ENCODE measurements around the gene GALNT18. TPM values are rescaled to one million over a fixed set of nuclear protein-coding genes. Genes with fewer than 3 reads are reported as not detected.

The GALNT18 gene
- total and polyA plus RNA-seq, 2 of the 4 experiments (the other 2 are of a cell fraction): 9.5 to 11.3 TPM

GRCh38 chr11:11558396-11558795 is 63.4 kb downstream of the GALNT18 start:
- H2BK15ac ChIP-seq (ENCODE audit: low read depth, low read length): no peak overlapping the region
- H3K56ac ChIP-seq (ENCODE audit: extremely low read depth, insufficient read depth, low read length): no peak overlapping the region
- ATAC-seq (ENCODE audit: low read depth): no peak
- no peaks in the 10 kb centered on the region for H3K4me1 ChIP-seq (ENCODE audit: control insufficient read depth, insufficient read depth, low read length)
- no peak overlapping the region for H3K23ac ChIP-seq (ENCODE audit: low read depth, low read length)
- no peak overlapping the region for H2BK120ac ChIP-seq (ENCODE audit: low read depth, low read length)
- peaks cover 6% of the 10 kb centered on the region; the same call in 1 of the 2 replicates for H3K27me3 ChIP-seq (ENCODE audit: control insufficient read depth, insufficient read depth, low read length)
- in situ Hi-C loops (cut with MboI; ENCODE audit: low sequenced_read_pairs): no loop called here
- BruUV-seq (replicated peaks): no TSS peak
- ChIA-PET POLR2A (ENCODE audit: unreplicated experiment) (no interaction called here), CTCF (no interaction called here)
- no peak overlapping the region for H3K18ac ChIP-seq (ENCODE audit: low read depth, low read length)
- H3K4ac ChIP-seq (ENCODE audit: low read depth, low read length): no peak overlapping the region
- no peaks in the 10 kb centered on the region; a peak in 1 of 4 replicates for H3K79me1 ChIP-seq (ENCODE audit: low read depth in 1 of 2, low read length in 2 of 2)
- no peak overlapping the region for H3K14ac ChIP-seq (replicated peaks; ENCODE audit: low read depth, low read length)
- intact Hi-C loops (cut with micrococcal nuclease): no loop called here
- H4K91ac ChIP-seq (ENCODE audit: insufficient read depth, low read depth, low read length): no peak overlapping the region
- no peaks in the 10 kb centered on the region for H3K9me1 ChIP-seq (ENCODE audit: insufficient read depth, low read length)
- dilution Hi-C loops (cut with HindIII; ENCODE audit: low sequenced_read_pairs, unreplicated experiment): no loop called here
- H3K4me2 ChIP-seq (ENCODE audit: low read depth, low read length): no peak overlapping the region
- H2AK9ac ChIP-seq (replicated peaks; ENCODE audit: low read depth, low read length, poor library complexity): no peak overlapping the region
- no peak overlapping the region for H3K9ac ChIP-seq (ENCODE audit: low read depth, low read length)
- H2AFZ ChIP-seq (replicated peaks; ENCODE audit: low read length, poor library complexity): no peak overlapping the region
- no peak overlapping the region for H2BK5ac ChIP-seq (ENCODE audit: low read depth, low read length, poor library complexity, severe bottlenecking)
- no peak overlapping the region for H2AK5ac ChIP-seq (ENCODE audit: low read depth, low read length)
- H4K20me1 ChIP-seq (ENCODE audit: insufficient read depth, low read length): no peaks in the 10 kb centered on the region; the same call in 1 of the 2 replicates
- no peaks in the 10 kb centered on the region for H3K36me3 ChIP-seq (ENCODE audit: control insufficient read depth, insufficient read depth, low read length)
- no peaks in the 10 kb centered on the region for H3K9me3 ChIP-seq (ENCODE audit: control insufficient read depth, insufficient read depth, low read length)
- no peak overlapping the region for H2BK20ac ChIP-seq (ENCODE audit: low read depth, low read length)
- TF ChIP-seq CHD1 (IDR thresholded peaks at IDR 0.05; ENCODE audit: low read depth, low read length): no peak
- no peak for TF ChIP-seq MAZ (IDR thresholded peaks at IDR 0.05; ENCODE audit: borderline replicate concordance, low read depth, low read length)
- no peak for TF ChIP-seq NFE2L2 (IDR thresholded peaks at IDR 0.05; ENCODE audit: low read depth, low read length)
- TF ChIP-seq USF2 (IDR thresholded peaks at IDR 0.05; ENCODE audit: low read depth, low read length): no peak
- no peak for TF ChIP-seq CTCF (conservative IDR thresholded peaks at IDR 0.05; ENCODE audit: low read depth, low read length)
- TF ChIP-seq ELK1 (IDR thresholded peaks at IDR 0.05; ENCODE audit: borderline replicate concordance, low read depth, low read length): no peak
- TF ChIP-seq RAD21 (IDR thresholded peaks at IDR 0.05; ENCODE audit: low read length): no peak
- no peak for TF ChIP-seq BHLHE40 (IDR thresholded peaks at IDR 0.05; ENCODE audit: low read depth, low read length)
- no peak for TF ChIP-seq FOS (IDR thresholded peaks at IDR 0.05; ENCODE audit: low read depth, low read length)
- TF ChIP-seq MAFK (IDR thresholded peaks at IDR 0.05; ENCODE audit: low read depth, low read length): no peak
- no peak for TF ChIP-seq MXI1 (IDR thresholded peaks at IDR 0.05; ENCODE audit: borderline replicate concordance, low read depth, low read length)
- TF ChIP-seq RFX5 (IDR thresholded peaks at IDR 0.05; ENCODE audit: low read depth, low read length): no peak
- DNase-seq: no peak
- 100% methylated on average over 2 of the region's 3 CpGs; no CpG with 5 or more reads in 1 of the 2 experiments for WGBS, 2 experiments (ENCODE audit: extremely low coverage in 2 of 2, insufficient read length in 1 of 2)
- H4K8ac ChIP-seq (ENCODE audit: low read depth in 2 of 2, low read length in 2 of 2): no peak overlapping the region
- H3K4me3 ChIP-seq (ENCODE audit: insufficient read depth, low read depth, low read length): no peak overlapping the region
- H3K27ac ChIP-seq (ENCODE audit: insufficient read depth, low read length): no peak overlapping the region
- H4K5ac ChIP-seq (ENCODE audit: low read depth, low read length): no peak overlapping the region

Data from IMR-90 (cell line).